PC-9 (cell line): ENCODE measurements around the gene PPP1R2. TPM values are rescaled to one million over a fixed set of nuclear protein-coding genes. Genes with fewer than 3 reads are reported as not detected.

ENCODE experiments used
- BruUV-seq: library from RNA; stranded (reverse); fragments of 400-500 nt; replicated peaks from 2 replicates; lab custom pipeline; 2021; lab: Mats Ljungman, UMichigan
- CTCF ChIA-PET: fragments of 300-600 bp; sonication (Branson Sonifier 250); formaldehyde crosslinking; loops from one replicate; lab custom pipeline; 2022; ENCODE audit warnings: antibody characterized with exemption; lab: Charles Lee
- POLR2A ChIA-PET: fragments of 300-600 bp; sonication (Branson Sonifier 250); formaldehyde crosslinking; loops from one replicate; lab custom pipeline; 2022; ENCODE audit warnings: antibody characterized with exemption; ENCODE audit not compliant: unreplicated experiment; lab: Charles Lee
- DNase-seq, 2 experiments: peaks; one replicate each; pipeline versions ENCODE4 v3.0.0 to v3.0.0-alpha.2; 2015 to 2022; ENCODE audit warnings: mixed read lengths in 1 of 2
- H2AFZ ChIP-seq: fragments of 200-600 bp; sonication (generic); 2 replicates; pipeline ENCODE4 v1.8.1; 2017; ENCODE audit warnings: antibody characterized with exemption
- H3F3A ChIP-seq: fragments of 200-600 bp; sonication (generic); 2 replicates; pipeline ENCODE4 v1.8.1; 2017; ENCODE audit warnings: antibody characterized with exemption, mild to moderate bottlenecking, low read depth; ENCODE audit not compliant: insufficient read depth
- H3K27ac ChIP-seq: fragments of 200-600 bp; sonication (generic); 2 replicates; pipeline ENCODE4 v1.6.1; 2016; ENCODE audit warnings: mixed run types
- H3K27me3 ChIP-seq: fragments of 200-600 bp; sonication (generic); 2 replicates; pipeline ENCODE4 v1.6.1; 2016; ENCODE audit warnings: low read depth, mixed run types; ENCODE audit not compliant: insufficient read depth
- H3K36me3 ChIP-seq: fragments of 200-600 bp; sonication (generic); 2 replicates; pipeline ENCODE4 v1.6.1; 2016; ENCODE audit warnings: low read depth, mixed run types
- H3K4me1 ChIP-seq: fragments of 200-600 bp; sonication (generic); replicated peaks from 2 replicates; pipeline ENCODE4 v1.6.1; 2016; ENCODE audit warnings: mixed run types; ENCODE audit not compliant: insufficient read depth
- H3K4me2 ChIP-seq: fragments of 200-600 bp; sonication (generic); 2 replicates; pipeline ENCODE4 v1.6.1; 2017; ENCODE audit warnings: mixed run types
- H3K4me3 ChIP-seq: fragments of 200-600 bp; sonication (generic); 2 replicates; pipeline ENCODE4 v1.6.1; 2016; ENCODE audit warnings: mixed run types
- H3K79me2 ChIP-seq: fragments of 200-600 bp; sonication (generic); 2 replicates; pipeline ENCODE4 v1.6.1; 2017; ENCODE audit warnings: low read depth, mixed run types
- H3K9me2 ChIP-seq: fragments of 200-600 bp; sonication (generic); 2 replicates; pipeline ENCODE4 v1.8.1; 2017; ENCODE audit warnings: mild to moderate bottlenecking; ENCODE audit not compliant: insufficient read depth
- H3K9me3 ChIP-seq: fragments of 200-600 bp; sonication (generic); 2 replicates; pipeline ENCODE4 v1.8.1; 2016; ENCODE audit warnings: low read depth; ENCODE audit not compliant: insufficient read depth
- H4K20me1 ChIP-seq: fragments of 200-600 bp; sonication (generic); 2 replicates; pipeline ENCODE4 v1.8.1; 2017; ENCODE audit not compliant: insufficient read depth
- EZH2 ChIP-seq: fragments of 200-600 bp; sonication (generic); IDR thresholded peaks from 2 replicates; pipeline ENCODE4 v1.8.0; 2017; ENCODE audit warnings: antibody characterized with exemption, low read depth
- intact Hi-C: fragments of 100-400 bp; cut with micrococcal nuclease; formaldehyde crosslinking; loops from one replicate; pipeline ENCODE4 v1.10.0; 2022; ENCODE audit not compliant: unreplicated experiment
- total RNA-seq: library from RNA; stranded (reverse); gene quantifications from 2 replicates; pipeline ENCODE4 v1.2.3, GENCODE V29; 2021
- TF ChIP-seq, protein P1 (sequence below): fragments of 200-600 bp; sonication (generic); conservative IDR thresholded peaks from 2 replicates; pipeline ENCODE4 v1.6.1; 2017; ENCODE audit warnings: mixed run types, antibody characterized with exemption, mild to moderate bottlenecking, moderate library complexity

The PPP1R2 gene
- total RNA-seq, 1 experiment from 2014 or later, result 49.1 TPM

DNA sequence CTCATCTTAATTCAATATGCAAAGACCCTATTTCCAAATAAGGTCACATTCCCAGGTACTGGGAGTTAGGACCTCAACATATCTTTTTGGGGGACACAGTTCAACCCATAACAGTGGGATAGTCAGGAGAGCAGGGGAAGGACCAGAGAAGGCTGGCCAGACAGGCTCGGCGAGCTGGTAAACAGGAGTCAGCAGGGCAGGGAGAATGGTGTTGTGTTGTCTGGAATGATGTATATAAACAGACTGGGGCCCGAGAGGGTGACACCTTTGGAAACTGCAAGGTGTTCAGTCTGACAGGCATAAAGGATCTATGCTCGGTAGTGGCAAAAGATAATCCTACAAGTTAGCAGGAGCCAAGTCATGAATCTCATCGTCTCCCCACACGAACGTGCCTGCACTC, 10.1 kb upstream of the PPP1R2 start:
- no peaks in the 10 kb centered on the region for H3K9me2 ChIP-seq
- BruUV-seq, result no TSS peak
- TF ChIP-seq EZH2, result no peak
- TF ChIP-seq, protein P1, sequence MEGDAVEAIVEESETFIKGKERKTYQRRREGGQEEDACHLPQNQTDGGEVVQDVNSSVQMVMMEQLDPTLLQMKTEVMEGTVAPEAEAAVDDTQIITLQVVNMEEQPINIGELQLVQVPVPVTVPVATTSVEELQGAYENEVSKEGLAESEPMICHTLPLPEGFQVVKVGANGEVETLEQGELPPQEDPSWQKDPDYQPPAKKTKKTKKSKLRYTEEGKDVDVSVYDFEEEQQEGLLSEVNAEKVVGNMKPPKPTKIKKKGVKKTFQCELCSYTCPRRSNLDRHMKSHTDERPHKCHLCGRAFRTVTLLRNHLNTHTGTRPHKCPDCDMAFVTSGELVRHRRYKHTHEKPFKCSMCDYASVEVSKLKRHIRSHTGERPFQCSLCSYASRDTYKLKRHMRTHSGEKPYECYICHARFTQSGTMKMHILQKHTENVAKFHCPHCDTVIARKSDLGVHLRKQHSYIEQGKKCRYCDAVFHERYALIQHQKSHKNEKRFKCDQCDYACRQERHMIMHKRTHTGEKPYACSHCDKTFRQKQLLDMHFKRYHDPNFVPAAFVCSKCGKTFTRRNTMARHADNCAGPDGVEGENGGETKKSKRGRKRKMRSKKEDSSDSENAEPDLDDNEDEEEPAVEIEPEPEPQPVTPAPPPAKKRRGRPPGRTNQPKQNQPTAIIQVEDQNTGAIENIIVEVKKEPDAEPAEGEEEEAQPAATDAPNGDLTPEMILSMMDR, result no peak
- H4K20me1 ChIP-seq, result no peaks in the 10 kb centered on the region; the same call in 1 of the 2 replicates
- H3K27ac ChIP-seq, result no peak overlapping the region
- no peaks in the 10 kb centered on the region for H3K36me3 ChIP-seq
- intact Hi-C loops, result no loop called here
- no peak overlapping the region for H3K4me2 ChIP-seq
- ChIA-PET CTCF (no interaction called here), POLR2A (interaction anchor here (0.6 kb wide), 2 partner anchors 341 to 390 kb away, joined by 3 to 7 read pairs; no protein-coding TSS in a partner anchor)
- H3K4me3 ChIP-seq, result no peak overlapping the region
- peaks cover 13% of the 10 kb centered on the region; the same call in 1 of the 2 replicates for H3F3A ChIP-seq
- H3K9me3 ChIP-seq, result no peaks in the 10 kb centered on the region
- H3K27me3 ChIP-seq, result no peaks in the 10 kb centered on the region
- H3K4me1 ChIP-seq, result peaks cover 15% of the 10 kb centered on the region
- no peak for DNase-seq
- no peak overlapping the region for H2AFZ ChIP-seq
- H3K79me2 ChIP-seq, result no peaks in the 10 kb centered on the region

GRCh38 chr3:195551381-195551978, 8.4 kb upstream of the PPP1R2 start:
- ChIA-PET POLR2A (interaction anchor here (0.6 kb wide), 1 partner anchor 369 kb away, joined by 4 read pairs; no protein-coding TSS in a partner anchor), CTCF (no interaction called here)
- TF ChIP-seq, protein P1, result no peak
- no peak for TF ChIP-seq EZH2
- H3K9me3 ChIP-seq, result no peaks in the 10 kb centered on the region
- BruUV-seq, result no TSS peak
- no peaks in the 10 kb centered on the region for H3K79me2 ChIP-seq
- H3F3A ChIP-seq, result peaks cover 14% of the 10 kb centered on the region; the same call in 1 of the 2 replicates
- no peaks in the 10 kb centered on the region for H3K27me3 ChIP-seq
- H3K4me3 ChIP-seq, result no peak overlapping the region
- DNase-seq, result no peak
- intact Hi-C loops, result no loop called here
- no peaks in the 10 kb centered on the region for H3K9me2 ChIP-seq
- H4K20me1 ChIP-seq, result no peaks in the 10 kb centered on the region
- peaks cover 22% of the 10 kb centered on the region for H3K4me1 ChIP-seq
- no peak overlapping the region for H3K4me2 ChIP-seq
- H2AFZ ChIP-seq, result no peak overlapping the region
- H3K36me3 ChIP-seq, result no peaks in the 10 kb centered on the region
- no peak overlapping the region for H3K27ac ChIP-seq

- no peak overlapping the region for H2AFZ ChIP-seq
- DNase-seq, result peak in 1 of 2 experiments; percentile 10
- no peaks in the 10 kb centered on the region for H3K27me3 ChIP-seq
- H3K4me1 ChIP-seq, result peaks cover 30% of the 10 kb centered on the region
- no peaks in the 10 kb centered on the region for H3K36me3 ChIP-seq
- no peak overlapping the region for H3K4me3 ChIP-seq
- intact Hi-C loops, result no loop called here
- ChIA-PET POLR2A (no interaction called here), CTCF (no interaction called here)
- no peak overlapping the region for H3K4me2 ChIP-seq
- no peak overlapping the region for H3K27ac ChIP-seq
- peaks cover 22% of the 10 kb centered on the region; the same call in 1 of the 2 replicates for H3F3A ChIP-seq
- H3K9me2 ChIP-seq, result no peaks in the 10 kb centered on the region
- H4K20me1 ChIP-seq, result no peaks in the 10 kb centered on the region
- H3K79me2 ChIP-seq, result no peaks in the 10 kb centered on the region
- no TSS peak for BruUV-seq
- no peaks in the 10 kb centered on the region for H3K9me3 ChIP-seq
- TF ChIP-seq, protein P1, result no peak
- TF ChIP-seq EZH2, result no peak
Measured at GRCh38 chr3:195550723-195551122, 7.6 kb upstream of the PPP1R2 start.
